NCI-H526 treated with DMSO at 0.1 percent for 48 hours (cell line): ENCODE results near the gene OR5M10.
"Not testable (repeated sequence)": the region's sequence is repeated elsewhere in the genome, so short reads cannot be mapped to it uniquely, and the experiment has no call there.

ENCODE experiments used
- DNase-seq: peaks from one replicate; lab custom pipeline; 2025; lab: John Stamatoyannopoulos, UW

Gene OR5M10

GRCh38 chr11:56577621-56578020 lies at the start of gene OR5M10:
Gene OR5M10 (minus strand): TSS chr11:56577721. CDS start chr11:56577721, 0 bp downstream.
- DNase-seq = no peak

- no peak for DNase-seq
These were observed 48.4 kb upstream of the OR5M10 start for GRCh38 chr11:56625946-56626345.

DNA sequence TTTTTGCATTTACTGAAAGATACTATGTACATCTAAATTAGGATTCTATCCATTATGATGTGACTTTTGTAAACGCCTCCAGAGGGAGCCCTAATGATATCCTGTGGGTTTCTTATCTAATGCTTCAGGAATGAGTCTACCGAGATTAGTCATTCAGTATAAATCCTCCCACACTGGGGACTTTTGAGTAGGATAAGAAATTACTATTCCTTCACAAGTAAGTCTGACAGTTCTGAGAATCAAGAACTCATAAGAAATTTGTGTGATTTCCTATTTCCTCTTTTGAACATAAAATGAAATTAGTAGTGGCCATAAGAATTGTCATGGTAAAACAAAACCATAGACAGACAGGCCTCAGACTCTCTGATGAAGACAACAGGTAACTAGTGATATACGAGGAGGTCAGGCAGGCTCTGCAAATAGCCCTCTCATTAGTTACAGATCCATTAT lies 47.2 kb upstream of the OR5M10 start:
- DNase-seq = no peak

DNA sequence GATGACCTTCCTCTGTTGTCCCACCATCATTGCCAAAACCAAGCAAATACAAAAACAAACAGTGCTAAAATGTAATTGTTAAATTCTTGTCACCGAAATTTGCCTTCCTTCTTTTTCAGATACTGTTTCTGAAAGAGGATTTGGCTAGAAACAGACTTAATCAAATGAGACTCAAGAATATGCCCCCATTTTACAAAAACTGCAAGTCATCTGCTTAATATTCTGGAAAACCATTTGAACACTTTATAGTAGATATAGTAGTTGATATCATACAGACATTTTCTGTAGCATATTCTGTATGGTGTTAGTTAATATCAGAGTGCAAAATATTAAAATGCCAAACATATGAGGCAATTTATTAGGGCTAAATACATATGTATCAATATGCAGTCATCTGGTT lies 33.7 kb upstream of the OR5M10 start:
- DNase-seq = no peak

DNA sequence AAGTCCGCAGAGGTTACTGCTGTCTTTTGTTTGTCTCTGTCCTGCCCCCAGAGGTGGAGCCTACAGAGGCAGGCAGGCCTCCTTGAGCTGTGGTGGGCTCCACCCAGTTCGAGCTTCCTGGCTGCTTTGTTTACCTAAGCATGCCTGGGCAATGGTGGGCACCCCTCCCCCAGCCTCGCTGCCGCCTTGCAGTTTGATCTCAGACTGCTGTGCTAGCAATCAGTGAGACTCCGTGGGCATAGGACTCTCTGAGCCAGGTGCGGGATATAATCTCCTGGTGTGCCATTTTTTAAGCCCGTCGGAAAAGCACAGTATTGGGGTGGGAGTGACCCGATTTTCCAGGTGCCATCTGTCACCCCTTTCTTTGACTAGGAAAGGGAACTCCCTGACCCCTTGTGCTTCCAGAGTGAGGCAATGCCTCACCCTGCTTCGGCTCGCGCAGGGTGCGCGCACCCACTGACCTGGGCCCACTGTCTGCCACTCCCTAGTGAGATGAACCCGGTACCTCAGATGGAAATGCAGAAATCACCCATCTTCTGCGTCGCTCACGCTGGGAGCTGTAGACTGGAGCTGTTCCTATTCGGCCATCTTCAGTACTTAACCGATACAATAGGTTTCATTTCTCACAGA lies 14.7 kb upstream of the OR5M10 start:
- DNase-seq = not testable (repeated sequence)

DNA sequence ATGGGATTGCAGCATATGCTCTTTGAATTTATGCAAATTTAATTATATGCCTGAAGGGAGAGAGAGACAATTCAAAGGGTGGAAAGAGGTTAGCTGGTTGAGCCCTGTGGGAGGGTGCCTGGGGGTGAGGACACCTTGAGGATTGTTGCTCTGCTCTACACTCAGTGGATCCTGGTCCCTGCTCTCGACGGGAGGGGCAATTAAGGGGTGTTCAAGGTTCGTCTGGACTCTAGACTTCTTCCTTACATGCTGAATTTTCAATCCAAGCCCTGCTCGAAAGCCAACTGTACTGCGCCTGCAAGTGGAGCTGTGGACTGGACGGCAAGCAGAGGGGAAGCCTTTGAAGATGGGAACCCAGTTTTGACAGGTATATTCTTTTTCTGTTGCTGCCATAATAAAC lies 18.9 kb downstream of the OR5M10 start:
- no peak for DNase-seq

DNA sequence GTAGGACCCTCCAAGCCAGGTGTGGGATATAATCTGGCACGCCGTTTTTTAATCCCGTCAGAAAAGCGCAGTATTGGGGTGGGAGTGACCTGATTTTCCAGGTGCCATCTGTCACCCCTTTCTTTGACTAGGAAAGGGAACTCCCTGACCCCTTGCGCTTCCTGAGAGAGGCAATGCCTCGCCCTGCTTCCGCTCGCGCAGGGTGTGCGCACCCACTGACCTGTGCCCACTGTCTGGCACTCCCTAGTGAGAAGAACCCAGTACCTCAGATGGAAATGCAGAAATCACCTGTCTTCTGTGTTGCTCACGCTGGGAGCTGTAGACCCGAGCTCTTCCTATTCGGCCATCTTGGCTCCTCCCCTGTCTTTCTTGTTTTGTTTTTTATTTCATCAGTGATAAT lies 22.8 kb downstream of the OR5M10 start:
- DNase-seq = not testable (repeated sequence)

DNA sequence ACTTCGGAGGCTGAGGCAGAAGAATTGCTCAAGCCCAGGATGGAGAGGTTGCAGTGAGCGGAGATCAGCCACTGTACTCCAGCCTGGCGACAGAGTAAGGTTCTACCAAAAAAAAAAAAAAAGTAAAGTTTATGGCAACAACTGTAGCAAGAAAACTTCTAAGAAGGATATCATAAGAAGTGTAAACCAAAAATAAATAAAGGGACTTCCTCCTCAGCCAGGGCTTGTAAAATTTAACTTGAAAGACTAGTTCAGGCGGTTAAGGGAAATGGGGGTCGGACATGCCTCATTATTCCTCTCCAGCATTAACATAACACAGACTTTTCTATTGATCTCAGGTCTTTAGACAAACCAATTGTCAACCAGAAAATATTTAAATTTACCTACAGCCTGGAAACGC lies 32.0 kb downstream of the OR5M10 start:
- no peak for DNase-seq

DNA sequence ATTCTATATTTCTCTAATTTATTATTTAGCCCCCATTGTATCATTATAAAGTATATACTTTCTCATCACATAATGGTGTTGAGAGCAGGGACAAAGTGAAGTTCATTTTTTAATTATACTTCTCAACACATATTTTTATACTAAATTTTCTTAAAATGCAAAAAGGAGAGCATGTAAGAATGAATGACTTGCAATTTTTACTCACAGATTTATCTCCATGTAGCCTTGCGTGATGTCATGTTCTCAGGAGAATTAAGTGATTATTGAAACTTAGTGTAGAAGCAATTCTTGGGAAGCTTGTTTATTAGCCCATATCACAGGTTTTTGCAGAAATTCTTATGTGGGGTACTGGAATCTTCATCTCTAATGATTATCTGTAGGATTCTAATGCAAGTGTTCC lies 33.8 kb downstream of the OR5M10 start:
- DNase-seq = no peak

- DNase-seq = no peak
These were observed 34.4 kb downstream of the OR5M10 start, which contains the start of gene OR5M11 for GRCh38 chr11:56543157-56543556. Gene OR5M11 (minus strand): TSS chr11:56543257. CDS start chr11:56543257, 0 bp downstream.

DNA sequence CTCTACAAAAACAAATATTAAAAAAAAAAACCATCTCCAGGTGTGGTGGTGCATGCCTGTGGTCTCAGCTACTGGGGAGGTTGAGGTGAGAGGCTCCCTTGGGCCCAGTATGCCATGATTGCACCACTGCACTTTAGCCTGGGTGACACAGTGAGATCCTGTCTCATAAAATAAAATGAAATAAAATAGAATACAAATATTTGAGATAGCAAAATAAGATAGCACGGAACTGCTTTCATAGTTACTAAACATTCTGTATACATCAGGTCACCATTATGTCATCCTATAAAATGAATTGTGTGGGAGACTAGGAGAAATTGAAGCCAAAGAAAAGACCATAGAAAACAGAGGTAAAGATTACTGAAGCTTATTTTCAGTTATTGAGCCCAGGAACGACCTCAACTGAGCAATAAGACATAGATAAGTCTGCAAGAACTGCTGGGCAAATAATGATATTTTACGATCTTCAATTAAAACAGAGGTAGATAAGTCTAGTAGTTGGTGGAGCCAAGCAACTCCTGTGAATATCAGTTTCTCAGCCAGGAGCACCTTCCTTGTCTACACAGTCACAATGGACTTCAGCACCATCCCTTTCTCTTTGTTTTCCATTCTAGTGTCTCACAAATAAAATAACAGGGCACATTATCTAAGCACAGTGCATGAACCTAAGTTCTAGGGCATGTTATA lies 44.3 kb downstream of the OR5M10 start:
- no peak for DNase-seq

DNA sequence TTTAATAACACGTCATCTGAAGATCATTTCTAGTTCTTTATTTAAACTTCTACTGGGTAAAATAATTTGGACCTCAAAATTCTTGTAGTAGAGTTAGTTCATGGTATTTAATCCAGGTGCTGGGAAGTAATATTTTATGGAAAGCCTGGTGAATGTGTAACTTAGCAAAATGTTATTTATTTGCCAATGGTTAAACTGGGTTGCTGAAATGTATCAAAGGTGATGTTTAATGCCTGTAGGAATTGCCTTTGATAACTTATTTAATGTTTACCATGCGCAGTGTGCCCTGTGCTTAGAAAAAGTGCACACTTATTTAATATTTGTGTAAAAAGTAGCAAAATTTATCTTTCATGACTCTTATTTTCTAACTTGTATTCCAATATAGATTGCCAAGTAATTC lies 45.7 kb downstream of the OR5M10 start:
- no peak for DNase-seq
